Measurements from ENCODE around the gene DRC3.

DRC3 gene

DNA sequence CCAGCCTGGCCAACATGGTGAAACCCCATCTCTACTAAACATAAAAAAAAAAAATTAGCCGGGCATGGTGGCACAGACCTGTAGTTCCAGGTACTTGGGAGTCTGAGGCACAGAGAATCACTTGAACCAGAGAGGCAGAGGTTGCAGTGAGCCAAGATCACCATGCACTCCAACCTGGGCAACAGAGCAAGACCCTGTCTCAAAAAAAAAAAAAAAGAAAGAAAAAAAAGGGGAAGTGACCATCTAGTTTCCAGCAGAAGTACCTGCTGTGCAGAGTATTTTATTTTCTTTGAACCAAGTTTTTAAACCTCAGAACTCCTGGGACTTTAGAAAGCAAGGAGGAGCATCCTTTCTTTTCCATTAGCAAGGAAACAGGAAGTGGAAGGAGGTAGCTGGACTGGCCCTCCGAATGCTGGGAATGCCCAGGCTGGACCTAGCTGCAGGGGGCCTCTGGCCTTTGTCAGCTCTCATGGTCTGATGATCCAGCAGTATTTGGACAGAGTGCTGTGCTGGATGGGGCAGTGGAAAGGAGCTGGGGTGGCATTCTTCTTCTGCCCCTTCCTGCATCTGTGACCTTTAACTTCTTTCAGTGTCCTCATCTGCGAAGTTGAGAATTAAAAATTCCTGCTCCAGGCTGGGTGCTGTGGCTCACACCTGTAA is 73.2 kb downstream of the DRC3 start:
- no peak for DNase-seq (ENCODE audit: low read depth in 3 of 3)

- no peak for DNase-seq (ENCODE audit: low read depth in 3 of 3)
Measured at GRCh38 chr17:18055597-18055996, 82.9 kb downstream of the DRC3 start.

DNA sequence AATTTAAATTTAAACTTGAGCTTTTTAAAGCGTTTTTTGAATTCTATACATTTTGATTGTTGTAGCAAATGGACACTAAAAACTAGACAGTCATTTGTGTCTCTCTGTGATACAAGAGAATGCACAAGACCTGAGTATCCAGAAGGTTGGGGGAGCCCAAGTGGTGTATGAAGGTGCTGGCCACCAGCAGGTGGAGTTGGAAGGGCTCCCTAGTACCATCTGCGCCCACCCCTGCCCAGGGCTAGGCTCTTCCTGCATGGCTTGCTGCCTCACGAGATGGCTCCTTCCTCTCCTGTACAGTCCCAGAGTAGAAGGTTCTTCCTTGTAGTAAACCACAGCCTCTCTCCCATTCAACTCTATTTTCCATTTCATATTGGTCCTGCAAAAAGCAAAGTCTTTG is 83.6 kb downstream of the DRC3 start:
- DNase-seq (ENCODE audit: low read depth in 3 of 3), result no peak

- DNase-seq (ENCODE audit: low read depth in 3 of 3), result no peak
Measured at GRCh38 chr17:18059283-18059682, 86.6 kb downstream of the DRC3 start.

- no peak for DNase-seq (ENCODE audit: low read depth in 3 of 3)
Measured at GRCh38 chr17:18064053-18064452, 91.4 kb downstream of the DRC3 start.

DNA sequence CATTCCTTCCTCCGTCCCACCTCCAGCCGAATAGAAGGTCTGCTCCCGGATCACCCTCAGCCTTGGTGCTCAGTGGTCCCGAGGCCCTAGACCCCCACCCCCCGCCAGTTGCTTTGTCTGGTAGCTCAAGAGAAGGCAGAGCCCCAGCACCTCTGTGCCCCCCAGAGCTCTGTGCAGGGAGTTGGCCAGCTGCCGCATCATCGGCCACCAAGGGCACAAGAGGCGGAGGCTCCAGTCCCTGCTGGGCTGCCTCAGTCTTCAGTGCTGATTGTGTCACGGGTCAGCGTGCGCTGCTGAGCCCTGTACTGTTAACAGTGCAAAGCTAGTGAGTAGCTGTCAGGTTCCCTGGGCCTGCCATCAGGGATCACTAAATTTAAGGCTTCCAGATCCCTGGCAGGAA is 92.9 kb downstream of the DRC3 start:
- no peak for DNase-seq (ENCODE audit: low read depth in 3 of 3)

Data from stimulated activated CD4-positive, alpha-beta T cell treated with anti-CD3 and anti-CD28 coated beads, TNF-alpha, amount 100 ng/mL, for 48 hours (primary cell).